ENCODE data around the gene SPTBN4.
A peak's percentile ranks its signal among the peaks of the same experiment; 100 is the strongest.

The SPTBN4 gene

GRCh38 chr19:40571831-40572495 lies 105.2 kb downstream of the SPTBN4 start:
- no peak for TF ChIP-seq CTCF (IDR thresholded peaks at IDR 0.05; ENCODE audit: control insufficient read depth, extremely low read depth, insufficient read depth)
- DNase-seq (ENCODE audit: low read depth) = no peak
- H3K4me3 ChIP-seq (ENCODE audit: low read depth, low read length) = no peak overlapping the region

GRCh38 chr19:40575326-40575725 lies 108.5 kb downstream of the SPTBN4 start:
- no peak for TF ChIP-seq CTCF (IDR thresholded peaks at IDR 0.05; ENCODE audit: control insufficient read depth, extremely low read depth, insufficient read depth)
- no peak overlapping the region for H3K4me3 ChIP-seq (ENCODE audit: low read depth, low read length)
- no peak for DNase-seq (ENCODE audit: low read depth)

GRCh38 chr19:40576151-40576584 lies 109.4 kb downstream of the SPTBN4 start:
- DNase-seq (ENCODE audit: low read depth) = no peak
- H3K4me3 ChIP-seq (ENCODE audit: low read depth, low read length) = peak overlapping the region; percentile 81
- no peak for TF ChIP-seq CTCF (IDR thresholded peaks at IDR 0.05; ENCODE audit: control insufficient read depth, extremely low read depth, insufficient read depth)

GRCh38 chr19:40576585-40577451 lies 110.0 kb downstream of the SPTBN4 start, which contains the start of gene SHKBP1:
Gene SHKBP1, plus strand, starts transcription at chr19:40576873. Its CDS starts 27 bp downstream, at chr19:40576900.
- peak within 1 kb of the TSS; percentile 81 for H3K4me3 ChIP-seq (ENCODE audit: low read depth, low read length)
- TF ChIP-seq CTCF (IDR thresholded peaks at IDR 0.05; ENCODE audit: control insufficient read depth, extremely low read depth, insufficient read depth) = no peak
- DNase-seq (ENCODE audit: low read depth) = peak; percentile 73

- DNase-seq (ENCODE audit: low read depth) = no peak
- H3K4me3 ChIP-seq (ENCODE audit: low read depth, low read length) = no peak overlapping the region
- TF ChIP-seq CTCF (IDR thresholded peaks at IDR 0.05; ENCODE audit: control insufficient read depth, extremely low read depth, insufficient read depth) = no peak
These were observed 111.7 kb downstream of the SPTBN4 start for GRCh38 chr19:40578442-40578908.

- H3K4me3 ChIP-seq (ENCODE audit: low read depth, low read length) = no peak overlapping the region
- no peak for TF ChIP-seq CTCF (IDR thresholded peaks at IDR 0.05; ENCODE audit: control insufficient read depth, extremely low read depth, insufficient read depth)
- DNase-seq (ENCODE audit: low read depth) = no peak
These were observed 113.8 kb downstream of the SPTBN4 start for GRCh38 chr19:40580619-40581018.
